ENCODE results near the gene CNKSR1.

The CNKSR1 gene

GRCh38 chr1:26160527-26161414 is 16.5 kb upstream of the CNKSR1 start:
- no peak for DNase-seq

GRCh38 chr1:26161415-26162219 is 15.7 kb upstream of the CNKSR1 start:
- DNase-seq = peak; percentile 51

GRCh38 chr1:26162220-26162709 is 15.0 kb upstream of the CNKSR1 start:
- no peak for DNase-seq

GRCh38 chr1:26163684-26164035 is 13.6 kb upstream of the CNKSR1 start:
- no peak for DNase-seq

- DNase-seq = no peak
These were observed 13.0 kb upstream of the CNKSR1 start for GRCh38 chr1:26164036-26164860.

- no peak for DNase-seq
These were observed 12.1 kb upstream of the CNKSR1 start for GRCh38 chr1:26164861-26165842.

- no peak for DNase-seq
These were observed 10.5 kb upstream of the CNKSR1 start for GRCh38 chr1:26166719-26167281.

GRCh38 chr1:26168410-26169197 is 8.7 kb upstream of the CNKSR1 start, which contains the start of gene C1orf232:
TSS of gene C1orf232 (minus strand) at chr1:26168963. CDS start at chr1:26168499, 464 bp downstream.
- DNase-seq = no peak

GRCh38 chr1:26169198-26169554 is 8.1 kb upstream of the CNKSR1 start:
- no peak for DNase-seq

GRCh38 chr1:26169669-26170471 is 7.4 kb upstream of the CNKSR1 start, which contains the start of gene ZNF593:
TSS of gene ZNF593 (plus strand) at chr1:26169908. CDS start at chr1:26169984, 76 bp downstream.
- DNase-seq = peak; percentile 88

GRCh38 chr1:26170472-26170821 is 6.8 kb upstream of the CNKSR1 start:
- no peak for DNase-seq

GRCh38 chr1:26171084-26172072 is 5.9 kb upstream of the CNKSR1 start, which contains the start of gene ZNF593OS:
TSS of gene ZNF593OS (minus strand) at chr1:26171832. CDS start at chr1:26171661, 171 bp downstream.
- DNase-seq = no peak

- no peak for DNase-seq
These were observed 1.9 kb upstream of the CNKSR1 start for GRCh38 chr1:26175346-26175745.

- no peak for DNase-seq
These were observed 2.8 kb downstream of the CNKSR1 start for GRCh38 chr1:26180010-26180506.

- DNase-seq = no peak
These were observed 4.5 kb downstream of the CNKSR1 start for GRCh38 chr1:26181586-26182382.

- no peak for DNase-seq
These were observed 5.0 kb downstream of the CNKSR1 start for GRCh38 chr1:26182383-26182696.

GRCh38 chr1:26184086-26184485 is 6.8 kb downstream of the CNKSR1 start:
- no peak for DNase-seq

Measured in fibroblast of upper back skin (primary cell).